Adrenal gland (tissue), 5 donors: ENCODE results near the gene TAF11L3.
"Not testable (repeated sequence)": the region's sequence is repeated elsewhere in the genome, so short reads cannot be mapped to it uniquely, and the experiment has no call there.

Experiments
- CTCF ChIP-seq, 6 experiments: fragments of 450-650 bp in 4 of 6; fragments of 200-600 bp in 2 of 6; sonication (generic) in 1 of 6; IDR thresholded peaks; 1 replicate in 5 of 6; 2 replicates in 1 of 6; pipeline versions ENCODE4 v1.5.1 to v1.8.0; 2016 to 2021; ENCODE audit warnings: antibody characterized with exemption in 6 of 6, mild to moderate bottlenecking in 2 of 6, moderate library complexity in 1 of 6
- POLR2A ChIP-seq, 2 donors: fragments of 450-650 bp; IDR thresholded peaks; one replicate each; pipeline ENCODE4 v1.6.1; 2017; ENCODE audit warnings: antibody characterized with exemption in 2 of 2, mild to moderate bottlenecking in 2 of 2, moderate library complexity in 1 of 2
- donor health status: DM: no; HTN: no; CAD: no.

- TF ChIP-seq CTCF, POLR2A (IDR thresholded peaks at IDR 0.05): not testable (repeated sequence)
Measured at GRCh38 chr5:17528369-17528768, 10.2 kb downstream of the TAF11L3 start, which contains the start of gene TAF11L6.
